GM23338 (cell line): Measurements from ENCODE around the gene SETX. TPM values are rescaled to one million over a fixed set of nuclear protein-coding genes. Genes with fewer than 3 reads are reported as not detected.

Experiments
- ATAC-seq: fragments of 200-7000 bp; cut with Tn5 transposase; 3 replicates; pipeline ENCODE4 v1.9.1; 2020
- DNase-seq: peaks from one replicate; pipeline ENCODE4 v3.0.0-alpha.2; 2015; ENCODE audit warnings: low spot score
- H2AFZ ChIP-seq: fragments of 200-600 bp; sonication (generic); 2 replicates; pipeline ENCODE4 v1.8.0; 2016; ENCODE audit warnings: antibody characterized with exemption, mild to moderate bottlenecking, moderate library complexity
- H3F3A ChIP-seq: fragments of 200-600 bp; sonication (generic); replicated peaks from 2 replicates; pipeline ENCODE4 v1.8.0; 2017; ENCODE audit warnings: antibody characterized with exemption, mixed run types, low read depth
- H3K27ac ChIP-seq: fragments of 200-600 bp; sonication (generic); 2 replicates; pipeline ENCODE4 v1.6.1; 2016; ENCODE audit warnings: low read depth
- H3K27me3 ChIP-seq: fragments of 200-600 bp; sonication (generic); 2 replicates; pipeline ENCODE4 v1.8.0; 2016; ENCODE audit warnings: mild to moderate bottlenecking, mixed run types, moderate library complexity; ENCODE audit not compliant: insufficient read depth
- H3K36me3 ChIP-seq: fragments of 200-600 bp; sonication (generic); 2 replicates; pipeline ENCODE4 v1.8.0; 2016; ENCODE audit warnings: mild to moderate bottlenecking; ENCODE audit not compliant: insufficient read depth
- H3K4me1 ChIP-seq: fragments of 200-600 bp; sonication (generic); 2 replicates; pipeline ENCODE4 v1.8.0; 2016; ENCODE audit warnings: mild to moderate bottlenecking, moderate library complexity; ENCODE audit not compliant: insufficient read depth
- H3K4me2 ChIP-seq: fragments of 200-600 bp; sonication (generic); 2 replicates; pipeline ENCODE4 v1.7.1; 2017; ENCODE audit warnings: mixed run types
- H3K4me3 ChIP-seq: fragments of 200-600 bp; sonication (generic); 2 replicates; pipeline ENCODE4 v1.6.1; 2016; ENCODE audit warnings: mixed run types
- H3K79me2 ChIP-seq: fragments of 200-600 bp; sonication (generic); replicated peaks from 2 replicates; pipeline ENCODE4 v1.8.0; 2017; ENCODE audit warnings: mild to moderate bottlenecking; ENCODE audit not compliant: insufficient read depth
- H3K9me2 ChIP-seq: fragments of 200-600 bp; sonication (generic); 2 replicates; pipeline ENCODE4 v1.8.0; 2017; ENCODE audit not compliant: insufficient read depth
- H4K20me1 ChIP-seq: fragments of 200-600 bp; sonication (generic); replicated peaks from 2 replicates; pipeline ENCODE4 v1.8.0; 2017; ENCODE audit warnings: mild to moderate bottlenecking; ENCODE audit not compliant: insufficient read depth
- H3K27ac Mint-ChIP-seq: 2 replicates; pipeline ENCODE4 v1.8.0; 2020; ENCODE audit warnings: inconsistent platforms, mild to moderate bottlenecking, moderate library complexity, mixed read lengths
- H3K27me3 Mint-ChIP-seq: 3 replicates; pipeline ENCODE4 v1.8.0; 2022; ENCODE audit warnings: low read depth, mild to moderate bottlenecking, moderate library complexity, mixed read lengths, inconsistent platforms; ENCODE audit not compliant: insufficient read depth, poor library complexity
- H3K36me3 Mint-ChIP-seq: 3 replicates; pipeline ENCODE4 v1.8.0; 2021; ENCODE audit warnings: low read depth, mild to moderate bottlenecking, inconsistent platforms, moderate library complexity, mixed read lengths
- H3K4me1 Mint-ChIP-seq: 3 replicates; pipeline ENCODE4 v1.8.0; 2020; ENCODE audit warnings: mild to moderate bottlenecking, inconsistent platforms, mixed read lengths
- H3K4me3 Mint-ChIP-seq: 3 replicates; pipeline ENCODE4 v1.8.0; 2021; ENCODE audit warnings: moderate library complexity, mild to moderate bottlenecking, inconsistent platforms, mixed read lengths
- H3K9me3 Mint-ChIP-seq: 3 replicates; pipeline ENCODE4 v1.8.0; 2020; ENCODE audit warnings: moderate library complexity, mild to moderate bottlenecking, inconsistent platforms, mixed read lengths
- CREB1 ChIP-seq: fragments of 250-450 bp; sonication (Bioruptor Pico); IDR thresholded peaks from 2 replicates; pipeline ENCODE4 v1.5.0; 2020; ENCODE audit warnings: low read depth, mild to moderate bottlenecking, moderate library complexity
- EZH2 ChIP-seq: fragments of 200-600 bp; sonication (generic); IDR thresholded peaks from one replicate; pipeline ENCODE4 v1.8.0; 2017; ENCODE audit warnings: antibody characterized with exemption, mild to moderate bottlenecking, low read depth; ENCODE audit not compliant: unreplicated experiment
- JUNB ChIP-seq: IDR thresholded peaks from one replicate; pipeline ENCODE4 v1.6.1; 2016; ENCODE audit warnings: antibody characterized with exemption; ENCODE audit not compliant: unreplicated experiment
- POLR2AphosphoS5 ChIP-seq: IDR thresholded peaks from 2 replicates; pipeline ENCODE4 v1.6.1; 2016; ENCODE audit warnings: antibody characterized with exemption, low read depth
- ZNF331 ChIP-seq: fragments of 250-450 bp; sonication (Bioruptor Pico); IDR thresholded peaks from 2 replicates; pipeline ENCODE4 v1.5.0; 2020; ENCODE audit warnings: low read depth, mild to moderate bottlenecking, moderate library complexity
- polyA plus RNA-seq: library from polyadenylated mRNA; unstranded; fragments of >200 nt; fragmentation: Nextera tagmentation; extraction: Ambion mirVana; gene quantifications from 2 replicates; pipeline ENCODE4 v1.2.1, GENCODE V29; 2016
- total RNA-seq: library from RNA; depleted of rRNA; stranded (reverse); fragments of >200 nt; shearing (Covaris generic); gene quantifications from 2 replicates; pipeline ENCODE4 v1.2.3, GENCODE V29; 2014
- TF ChIP-seq, protein P1 (sequence below), 2 experiments: fragments of 200-600 bp in 1 of 2; sonication (generic) in 1 of 2; conservative IDR thresholded peaks; 2 replicates each; pipeline versions ENCODE4 v1.5.1 to v1.6.1; 2016 to 2017; ENCODE audit warnings: antibody characterized with exemption in 2 of 2, low read depth in 2 of 2, mild to moderate bottlenecking in 2 of 2, moderate library complexity in 1 of 2
- TF ChIP-seq, protein P2 (sequence below): IDR thresholded peaks from 2 replicates; pipeline ENCODE4 v1.6.1; 2016; ENCODE audit warnings: antibody characterized with exemption

SETX gene
- total and polyA plus RNA-seq, 2 experiments from 2014 or later, result 17.5 to 49.9 TPM

DNA sequence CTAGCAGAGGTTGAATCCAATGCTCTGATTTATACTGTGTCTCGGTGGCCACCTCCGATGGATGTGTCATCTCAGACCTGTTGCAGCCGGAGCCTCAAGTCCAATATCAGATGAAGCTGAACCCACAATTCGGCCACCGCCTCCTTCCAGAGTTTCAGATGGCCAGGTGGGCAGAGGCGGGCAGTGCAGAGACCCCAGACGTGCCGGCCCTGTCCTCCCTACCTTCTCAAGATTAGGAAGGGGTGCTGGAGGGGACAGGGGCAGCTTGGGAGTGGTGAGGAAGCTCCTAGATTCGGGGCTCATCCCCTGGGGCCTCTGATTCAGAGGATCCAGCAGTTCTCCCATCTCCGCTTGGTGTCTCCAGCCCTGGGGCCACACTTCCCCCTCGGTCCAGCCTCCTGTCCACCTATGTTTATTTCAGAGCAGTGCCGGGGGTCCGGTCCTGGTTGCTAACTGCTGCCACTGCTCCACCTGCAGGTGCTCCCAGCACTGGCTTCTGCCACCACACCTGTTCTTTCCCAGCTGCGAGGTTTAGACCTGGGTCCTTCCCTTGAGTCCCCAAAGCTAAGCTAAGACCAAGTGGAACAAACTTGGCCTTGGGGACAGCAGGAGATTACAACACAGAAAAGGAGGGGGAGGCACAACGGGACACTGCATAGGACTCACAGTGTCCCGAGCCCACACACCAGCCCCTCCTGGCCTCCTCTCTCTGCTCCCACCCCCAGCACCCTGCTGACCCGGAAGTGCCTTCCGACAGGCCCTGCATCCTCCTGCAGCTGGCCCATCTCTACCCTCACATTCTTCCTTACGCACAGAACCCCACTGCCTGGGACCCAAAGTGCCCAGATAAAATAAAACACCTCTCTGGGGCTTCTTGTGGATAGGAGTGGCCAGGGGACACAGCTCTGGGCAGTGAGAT lies 111.4 kb downstream of the SETX start:
- H3K27ac Mint-ChIP-seq, result no peak overlapping the region
- DNase-seq (peak; percentile 40), ATAC-seq (no peak)
- H3F3A ChIP-seq, result no peaks in the 10 kb centered on the region
- no peaks in the 10 kb centered on the region for H3K36me3 Mint-ChIP-seq
- peaks cover 27% of the 10 kb centered on the region for H3K4me1 ChIP-seq
- no peaks in the 10 kb centered on the region for H4K20me1 ChIP-seq
- H3K27ac ChIP-seq, result no peak overlapping the region
- H3K9me3 Mint-ChIP-seq, result no peaks in the 10 kb centered on the region
- no peak overlapping the region for H2AFZ ChIP-seq
- H3K4me3 Mint-ChIP-seq, result peak overlapping the region; percentile 80
- H3K27me3 ChIP-seq, result peaks cover 28% of the 10 kb centered on the region
- peaks cover 42% of the 10 kb centered on the region for H3K27me3 Mint-ChIP-seq
- no peak for TF ChIP-seq CREB1 (CRISPR knock-in tag)
- TF ChIP-seq, protein P1, sequence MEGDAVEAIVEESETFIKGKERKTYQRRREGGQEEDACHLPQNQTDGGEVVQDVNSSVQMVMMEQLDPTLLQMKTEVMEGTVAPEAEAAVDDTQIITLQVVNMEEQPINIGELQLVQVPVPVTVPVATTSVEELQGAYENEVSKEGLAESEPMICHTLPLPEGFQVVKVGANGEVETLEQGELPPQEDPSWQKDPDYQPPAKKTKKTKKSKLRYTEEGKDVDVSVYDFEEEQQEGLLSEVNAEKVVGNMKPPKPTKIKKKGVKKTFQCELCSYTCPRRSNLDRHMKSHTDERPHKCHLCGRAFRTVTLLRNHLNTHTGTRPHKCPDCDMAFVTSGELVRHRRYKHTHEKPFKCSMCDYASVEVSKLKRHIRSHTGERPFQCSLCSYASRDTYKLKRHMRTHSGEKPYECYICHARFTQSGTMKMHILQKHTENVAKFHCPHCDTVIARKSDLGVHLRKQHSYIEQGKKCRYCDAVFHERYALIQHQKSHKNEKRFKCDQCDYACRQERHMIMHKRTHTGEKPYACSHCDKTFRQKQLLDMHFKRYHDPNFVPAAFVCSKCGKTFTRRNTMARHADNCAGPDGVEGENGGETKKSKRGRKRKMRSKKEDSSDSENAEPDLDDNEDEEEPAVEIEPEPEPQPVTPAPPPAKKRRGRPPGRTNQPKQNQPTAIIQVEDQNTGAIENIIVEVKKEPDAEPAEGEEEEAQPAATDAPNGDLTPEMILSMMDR (conservative IDR thresholded peaks at IDR 0.05; ENCODE audit: low read depth in 2 of 2), result peak in 1 of 2 experiments; percentile 50; a peak in 2 of 4 replicates
- H3K9me2 ChIP-seq, result no peaks in the 10 kb centered on the region
- H3K4me3 ChIP-seq, result peak overlapping the region; percentile 83
- peak overlapping the region; percentile 99 for H3K4me2 ChIP-seq
- peaks cover 34% of the 10 kb centered on the region for H3K4me1 Mint-ChIP-seq
- H3K79me2 ChIP-seq, result no peaks in the 10 kb centered on the region
- no peaks in the 10 kb centered on the region for H3K36me3 ChIP-seq

DNA sequence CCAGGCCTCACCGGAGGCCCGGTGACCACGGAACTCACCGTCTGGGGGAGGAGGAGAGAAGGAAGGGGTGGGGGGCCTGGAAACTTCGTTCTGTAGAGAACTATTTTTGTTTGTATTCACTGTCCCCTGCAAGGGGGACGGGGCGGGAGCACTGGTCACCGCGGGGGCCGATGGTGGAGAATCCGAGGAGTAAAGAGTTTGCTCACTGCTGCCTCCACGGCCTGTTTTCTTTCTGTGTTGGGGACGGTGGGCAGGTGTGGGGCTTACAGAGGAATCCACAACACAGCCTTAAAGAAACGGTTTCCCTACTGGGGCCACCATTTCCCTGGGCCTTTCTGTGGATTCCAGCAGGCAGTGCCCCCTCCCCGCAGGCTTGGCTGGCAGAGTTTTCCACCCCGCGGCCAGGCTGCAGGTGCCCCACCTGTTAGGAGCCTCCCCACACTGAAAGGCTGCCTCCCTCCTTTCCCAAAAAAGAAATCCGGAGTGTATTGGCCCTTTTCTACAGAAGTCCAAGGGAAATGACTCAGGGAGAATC lies 112.1 kb downstream of the SETX start:
- TF ChIP-seq, protein P2, sequence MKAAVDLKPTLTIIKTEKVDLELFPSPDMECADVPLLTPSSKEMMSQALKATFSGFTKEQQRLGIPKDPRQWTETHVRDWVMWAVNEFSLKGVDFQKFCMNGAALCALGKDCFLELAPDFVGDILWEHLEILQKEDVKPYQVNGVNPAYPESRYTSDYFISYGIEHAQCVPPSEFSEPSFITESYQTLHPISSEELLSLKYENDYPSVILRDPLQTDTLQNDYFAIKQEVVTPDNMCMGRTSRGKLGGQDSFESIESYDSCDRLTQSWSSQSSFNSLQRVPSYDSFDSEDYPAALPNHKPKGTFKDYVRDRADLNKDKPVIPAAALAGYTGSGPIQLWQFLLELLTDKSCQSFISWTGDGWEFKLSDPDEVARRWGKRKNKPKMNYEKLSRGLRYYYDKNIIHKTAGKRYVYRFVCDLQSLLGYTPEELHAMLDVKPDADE, result no peak
- TF ChIP-seq CREB1 (CRISPR knock-in tag) (no peak), EZH2 (peak; percentile 8), ZNF331 (no peak), POLR2AphosphoS5 (no peak), JUNB (no peak)
- peaks cover 27% of the 10 kb centered on the region for H3K4me1 ChIP-seq
- H3K27me3 ChIP-seq, result peaks cover 28% of the 10 kb centered on the region
- Mint-ChIP-seq H3K27ac (no peak overlapping the region), H3K9me3 (no peaks in the 10 kb centered on the region), H3K4me3 (peak overlapping the region; percentile 80), H3K36me3 (no peaks in the 10 kb centered on the region), H3K4me1 (peaks cover 34% of the 10 kb centered on the region), H3K27me3 (peaks cover 45% of the 10 kb centered on the region)
- ATAC-seq, result no peak
- H3K27ac ChIP-seq, result no peak overlapping the region
- H2AFZ ChIP-seq, result peak overlapping the region; percentile 99
- DNase-seq, result peak; percentile 32
- no peaks in the 10 kb centered on the region for H4K20me1 ChIP-seq
- no peaks in the 10 kb centered on the region for H3K9me2 ChIP-seq
- H3K4me3 ChIP-seq, result peak overlapping the region; percentile 83
- no peaks in the 10 kb centered on the region for H3F3A ChIP-seq
- H3K4me2 ChIP-seq, result peak overlapping the region; percentile 99
- no peaks in the 10 kb centered on the region for H3K79me2 ChIP-seq
- no peaks in the 10 kb centered on the region for H3K36me3 ChIP-seq
